Right atrium auricular region (tissue), 2 donors: Measurements from ENCODE around the gene DYNLL2. TPM values are rescaled to one million over a fixed set of nuclear protein-coding genes. Genes with fewer than 3 reads are reported as not detected.
"Not testable (repeated sequence)": the region's sequence is repeated elsewhere in the genome, so short reads cannot be mapped to it uniquely, and the experiment has no call there.

Experiments used
- DNase-seq: peaks from one replicate; pipeline ENCODE4 v3.0.0-alpha.2; 2019; ENCODE audit warnings: low spot score
- H3K27ac ChIP-seq, 2 donors: fragments of 200-600 bp; sonication (generic); 1 replicate in 1 of 2; 2 replicates in 1 of 2; pipeline ENCODE4 v1.5.1; 2016 to 2019
- H3K27me3 ChIP-seq, 2 donors: fragments of 200-600 bp; sonication (generic); one replicate each; pipeline versions ENCODE4 v1.5.1 to v1.6.0; 2017 to 2019
- H3K36me3 ChIP-seq: fragments of 200-600 bp; sonication (generic); one replicate; pipeline ENCODE4 v1.5.1; 2016
- H3K4me1 ChIP-seq, 2 donors: fragments of 200-600 bp; sonication (generic); one replicate each; pipeline versions ENCODE4 v1.5.1 to v1.6.0; 2017 to 2019
- H3K4me3 ChIP-seq, 2 donors: fragments of 200-600 bp; sonication (generic); 1 replicate in 1 of 2; 2 replicates in 1 of 2; pipeline ENCODE4 v1.5.1; 2017 to 2019; ENCODE audit warnings: mild to moderate bottlenecking in 1 of 2, moderate library complexity in 1 of 2
- H3K9me3 ChIP-seq, 2 donors: fragments of 200-600 bp; sonication (generic); one replicate each; pipeline ENCODE4 v1.5.1; 2019
- total RNA-seq, 2 donors: library from RNA; depleted of rRNA; stranded (reverse); fragments of >200 nt; gene quantifications; one replicate each; pipeline ENCODE4 v1.1.0, GENCODE V29; 2016
- TF ChIP-seq, protein P1 (sequence below), 2 donors: fragments of 200-600 bp; sonication (generic); IDR thresholded peaks; one replicate each; pipeline ENCODE4 v1.5.1; 2019; ENCODE audit warnings: antibody characterized with exemption in 2 of 2

The DYNLL2 gene
- total RNA-seq, 2 donors from 2014 or later: 27.7 to 27.9 TPM

GRCh38 chr17:58060596-58061191, 22.5 kb upstream of the DYNLL2 start:
- no peaks in the 10 kb centered on the region for H3K36me3 ChIP-seq
- TF ChIP-seq, protein P1, sequence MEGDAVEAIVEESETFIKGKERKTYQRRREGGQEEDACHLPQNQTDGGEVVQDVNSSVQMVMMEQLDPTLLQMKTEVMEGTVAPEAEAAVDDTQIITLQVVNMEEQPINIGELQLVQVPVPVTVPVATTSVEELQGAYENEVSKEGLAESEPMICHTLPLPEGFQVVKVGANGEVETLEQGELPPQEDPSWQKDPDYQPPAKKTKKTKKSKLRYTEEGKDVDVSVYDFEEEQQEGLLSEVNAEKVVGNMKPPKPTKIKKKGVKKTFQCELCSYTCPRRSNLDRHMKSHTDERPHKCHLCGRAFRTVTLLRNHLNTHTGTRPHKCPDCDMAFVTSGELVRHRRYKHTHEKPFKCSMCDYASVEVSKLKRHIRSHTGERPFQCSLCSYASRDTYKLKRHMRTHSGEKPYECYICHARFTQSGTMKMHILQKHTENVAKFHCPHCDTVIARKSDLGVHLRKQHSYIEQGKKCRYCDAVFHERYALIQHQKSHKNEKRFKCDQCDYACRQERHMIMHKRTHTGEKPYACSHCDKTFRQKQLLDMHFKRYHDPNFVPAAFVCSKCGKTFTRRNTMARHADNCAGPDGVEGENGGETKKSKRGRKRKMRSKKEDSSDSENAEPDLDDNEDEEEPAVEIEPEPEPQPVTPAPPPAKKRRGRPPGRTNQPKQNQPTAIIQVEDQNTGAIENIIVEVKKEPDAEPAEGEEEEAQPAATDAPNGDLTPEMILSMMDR (IDR thresholded peaks at IDR 0.05): no peak
- no peak for DNase-seq
- no peak overlapping the region for H3K27ac ChIP-seq
- peaks cover 0 to 13% of the 10 kb centered on the region in 2 donors for H3K4me1 ChIP-seq
- no peaks in the 10 kb centered on the region for H3K27me3 ChIP-seq
- no peaks in the 10 kb centered on the region for H3K9me3 ChIP-seq
- no peak overlapping the region for H3K4me3 ChIP-seq

GRCh38 chr17:58061672-58062071, 21.5 kb upstream of the DYNLL2 start:
- Histone ChIP-seq H3K36me3 (no peaks in the 10 kb centered on the region), H3K4me1 (peaks cover 0 to 13% of the 10 kb centered on the region in 2 donors), H3K9me3 (no peaks in the 10 kb centered on the region), H3K27me3 (no peaks in the 10 kb centered on the region), H3K4me3 (no peak overlapping the region), H3K27ac (no peak overlapping the region)
- TF ChIP-seq, protein P1 (IDR thresholded peaks at IDR 0.05): no peak
- DNase-seq: no peak

DNA sequence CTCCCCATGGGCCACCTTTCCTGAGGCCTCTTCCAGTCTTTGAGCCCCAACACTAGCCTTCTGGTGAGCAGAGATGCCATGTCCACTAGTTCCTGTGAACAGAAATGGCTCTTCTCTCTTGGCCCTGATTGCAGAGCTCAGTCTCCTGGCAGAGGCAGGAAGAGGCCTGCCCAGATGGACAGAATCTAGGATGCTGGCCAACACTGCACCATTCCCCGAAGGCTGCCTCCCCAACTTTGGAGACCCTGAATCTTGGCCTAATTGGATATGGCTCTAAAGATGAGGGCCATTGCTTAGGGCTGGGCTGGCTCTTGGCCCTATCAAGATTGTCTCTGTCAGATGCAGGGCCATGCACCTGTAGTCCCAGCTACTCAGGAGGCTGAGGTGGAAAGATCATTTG, 18.0 kb upstream of the DYNLL2 start:
- Histone ChIP-seq H3K27me3 (no peaks in the 10 kb centered on the region), H3K4me1 (peaks cover 0 to 8% of the 10 kb centered on the region in 2 donors), H3K4me3 (no peak overlapping the region), H3K9me3 (no peaks in the 10 kb centered on the region), H3K36me3 (no peaks in the 10 kb centered on the region), H3K27ac (no peak overlapping the region)
- TF ChIP-seq, protein P1 (IDR thresholded peaks at IDR 0.05): no peak
- DNase-seq: no peak

DNA sequence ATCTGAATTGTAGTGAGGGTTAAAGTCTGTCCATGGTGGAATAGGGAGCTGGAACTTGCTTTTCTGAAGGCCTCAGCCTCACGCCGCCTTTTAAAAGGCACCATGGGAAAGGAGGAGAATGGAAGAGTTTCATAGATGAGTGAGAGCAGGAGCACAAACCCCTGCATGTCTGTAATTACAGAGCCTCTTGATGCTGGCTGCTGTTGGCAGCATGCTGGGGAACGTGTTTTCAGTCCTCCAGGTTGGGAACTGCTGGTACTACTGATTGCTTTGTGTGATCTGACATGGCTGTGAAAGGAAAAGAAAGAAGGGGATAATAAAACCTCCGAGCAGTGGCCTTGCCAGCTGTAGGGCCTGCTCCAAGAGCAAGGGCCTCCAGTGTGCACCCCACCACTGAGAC, 16.8 kb upstream of the DYNLL2 start:
- DNase-seq: no peak
- TF ChIP-seq, protein P1 (IDR thresholded peaks at IDR 0.05): no peak
- Histone ChIP-seq H3K27me3 (no peaks in the 10 kb centered on the region), H3K27ac (no peak overlapping the region), H3K4me1 (no peaks in the 10 kb centered on the region), H3K36me3 (no peaks in the 10 kb centered on the region), H3K9me3 (no peaks in the 10 kb centered on the region), H3K4me3 (no peak overlapping the region)

DNA sequence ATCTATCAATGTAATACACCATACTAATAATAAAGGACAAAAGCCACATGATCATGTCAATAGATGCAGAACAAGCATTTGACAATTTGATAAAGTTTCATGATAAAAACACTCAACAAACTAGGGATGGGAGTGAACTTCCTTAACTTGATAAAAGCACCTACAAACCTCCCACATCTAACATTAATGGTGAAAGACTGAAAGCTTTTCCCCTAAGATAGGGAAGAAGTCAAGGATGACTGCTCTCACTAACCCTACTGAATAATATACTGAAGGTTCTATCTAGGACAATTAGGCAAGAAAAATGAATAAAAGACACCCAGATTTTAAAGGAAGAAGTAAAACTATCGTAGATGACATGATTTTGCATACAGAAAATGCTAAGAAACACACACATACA, 10.4 kb upstream of the DYNLL2 start:
- H3K27ac ChIP-seq: no peak overlapping the region
- no peak overlapping the region for H3K4me3 ChIP-seq
- H3K9me3 ChIP-seq: no peaks in the 10 kb centered on the region
- H3K4me1 ChIP-seq: no peaks in the 10 kb centered on the region
- no peaks in the 10 kb centered on the region for H3K27me3 ChIP-seq
- H3K36me3 ChIP-seq: no peaks in the 10 kb centered on the region
- TF ChIP-seq, protein P1 (IDR thresholded peaks at IDR 0.05): no peak
- no peak for DNase-seq

DNA sequence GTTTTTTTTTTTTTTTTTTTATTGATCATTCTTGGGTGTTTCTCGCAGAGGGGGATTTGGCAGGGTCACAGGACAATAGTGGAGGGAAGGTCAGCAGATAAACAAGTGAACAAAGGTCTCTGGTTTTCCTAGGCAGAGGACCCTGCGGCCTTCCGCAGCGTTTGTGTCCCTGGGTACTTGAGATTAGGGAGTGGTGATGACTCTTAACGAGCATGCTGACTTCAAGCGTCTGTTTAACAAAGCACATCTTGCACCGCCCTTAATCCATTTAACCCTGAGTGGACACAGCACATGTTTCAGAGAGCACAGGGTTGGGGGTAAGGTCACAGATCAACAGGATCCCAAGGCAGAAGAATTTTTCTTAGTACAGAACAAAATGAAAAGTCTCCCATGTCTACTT, 10.0 kb upstream of the DYNLL2 start:
- H3K4me3 ChIP-seq, DNase-seq, H3K36me3 ChIP-seq, H3K27me3 ChIP-seq, H3K9me3 ChIP-seq, H3K4me1 ChIP-seq, H3K27ac ChIP-seq: not testable (repeated sequence)

GRCh38 chr17:58074406-58074805, 8.8 kb upstream of the DYNLL2 start:
- not testable (repeated sequence) for H3K27ac ChIP-seq, H3K4me1 ChIP-seq, H3K9me3 ChIP-seq, H3K4me3 ChIP-seq, H3K27me3 ChIP-seq, H3K36me3 ChIP-seq, DNase-seq
